ENCODE results near the gene MAGI2. TPM values are rescaled to one million over a fixed set of nuclear protein-coding genes. Genes with fewer than 3 reads are reported as not detected.

Gene MAGI2
- total RNA-seq, 1 experiment from 2014 or later: 14.3 TPM

GRCh38 chr7:79157281-79157680, 296.2 kb downstream of the MAGI2 start:
- Histone ChIP-seq H2BK12ac (ENCODE audit: insufficient read length, low read depth, low read length) (no peak overlapping the region), H2BK5ac (ENCODE audit: insufficient read length, low read length) (no peak overlapping the region), H3K56ac (ENCODE audit: insufficient read length, low read depth, low read length) (no peak overlapping the region), H3K27ac (ENCODE audit: insufficient read length, low read depth, low read length) (no peak overlapping the region), H3K14ac (ENCODE audit: insufficient read depth, low read length) (no peak overlapping the region), H4K8ac (replicated peaks; ENCODE audit: insufficient read length, low read depth, low read length) (no peak overlapping the region), H3K79me1 (ENCODE audit: insufficient read depth, low read depth, low read length, poor library complexity, severe bottlenecking) (no peaks in the 10 kb centered on the region), H2BK20ac (ENCODE audit: low read depth, low read length, poor library complexity, severe bottlenecking) (no peak overlapping the region), H2AK5ac (ENCODE audit: insufficient read length, low read length) (no peak overlapping the region), H3K9me3 (ENCODE audit: control insufficient read depth, low read depth, low read length) (no peaks in the 10 kb centered on the region), H3K23ac (ENCODE audit: insufficient read length, low read depth, low read length) (no peak overlapping the region), H3K79me2 (ENCODE audit: insufficient read depth, low read length) (no peaks in the 10 kb centered on the region), H3K9ac (ENCODE audit: extremely low read depth, insufficient read length, low read length) (no peak overlapping the region), H3K4me2 (ENCODE audit: insufficient read depth, insufficient read length, low read length) (no peak overlapping the region), H3K18ac (ENCODE audit: insufficient read length, low read depth, low read length) (no peak overlapping the region), H3K4ac (ENCODE audit: low read depth, low read length) (no peak overlapping the region), H4K91ac (ENCODE audit: insufficient read length, low read depth, low read length) (no peak overlapping the region), H3T11ph (ENCODE audit: low read length) (no peak overlapping the region), H2BK15ac (ENCODE audit: low read depth, low read length) (no peak overlapping the region), H3K23me2 (ENCODE audit: insufficient read length, low read depth, low read length, poor library complexity, severe bottlenecking) (no peaks in the 10 kb centered on the region), H2AFZ (ENCODE audit: low read length) (no peak overlapping the region), H4K20me1 (ENCODE audit: control insufficient read depth, insufficient read depth, insufficient read length) (no peaks in the 10 kb centered on the region), H2BK120ac (ENCODE audit: low read depth, low read length, poor library complexity, severe bottlenecking) (no peak overlapping the region), H3K4me1 (ENCODE audit: insufficient read depth, low read length) (no peaks in the 10 kb centered on the region), H4K5ac (ENCODE audit: insufficient read length, low read depth, low read length) (no peak overlapping the region), H3K27me3 (ENCODE audit: insufficient read depth, low read length) (no peaks in the 10 kb centered on the region)
- Mint-ChIP-seq H3K27me3 (ENCODE audit: low read depth) (no peaks in the 10 kb centered on the region), H3K9me3 (peaks cover 32 to 38% of the 10 kb centered on the region in 2 experiments), H3K4me3 (no peak overlapping the region), H3K27ac (no peak overlapping the region), H3K4me1 (no peaks in the 10 kb centered on the region), H3K36me3 (ENCODE audit: insufficient read depth in 1 of 3, low read depth in 3 of 3) (peaks cover 9 to 45% (median 11%) of the 10 kb centered on the region in 3 experiments; a peak in 5 of 7 replicates)
- no peak for TF ChIP-seq CTCF (conservative IDR thresholded peaks at IDR 0.05)
- DNase-seq: no peak
- no CpG with 5 or more reads among the region's 2 CpGs for WGBS (ENCODE audit: extremely low coverage, insufficient read length, low lambda C conversion rate)
